Effector memory CD4-positive, alpha-beta T cell (primary cell): Measurements from ENCODE around the gene GRAMD1B.

ENCODE experiments used
- DNase-seq, 3 donors: peaks; one replicate each; pipeline ENCODE4 v3.0.0-alpha.2; 2020
- H3K27ac ChIP-seq: 2 replicates; pipeline ENCODE4 v1.7.0; 2013; ENCODE audit warnings: mild to moderate bottlenecking, low read length, moderate library complexity; ENCODE audit not compliant: insufficient read depth, poor library complexity, severe bottlenecking
- H3K27me3 ChIP-seq: replicated peaks from 2 replicates; pipeline ENCODE4 v1.7.0; 2013; ENCODE audit warnings: mild to moderate bottlenecking, low read length; ENCODE audit not compliant: insufficient read depth, control insufficient read depth, poor library complexity, severe bottlenecking
- H3K36me3 ChIP-seq: 2 replicates; pipeline ENCODE4 v1.7.0; 2013; ENCODE audit warnings: mild to moderate bottlenecking, low read length, moderate library complexity; ENCODE audit not compliant: control insufficient read depth, insufficient read depth
- H3K4me1 ChIP-seq: 2 replicates; pipeline ENCODE4 v1.7.0; 2013; ENCODE audit warnings: low read length, mild to moderate bottlenecking; ENCODE audit not compliant: control insufficient read depth, insufficient read depth, poor library complexity, severe bottlenecking
- H3K4me3 ChIP-seq: 2 replicates; pipeline ENCODE4 v1.7.0; 2013; ENCODE audit warnings: low read length, low read depth, mild to moderate bottlenecking; ENCODE audit not compliant: insufficient read depth, poor library complexity, severe bottlenecking
- H3K9me3 ChIP-seq: 2 replicates; pipeline ENCODE4 v1.7.0; 2013; ENCODE audit warnings: mild to moderate bottlenecking, low read length, moderate library complexity; ENCODE audit not compliant: control insufficient read depth

Gene GRAMD1B

DNA sequence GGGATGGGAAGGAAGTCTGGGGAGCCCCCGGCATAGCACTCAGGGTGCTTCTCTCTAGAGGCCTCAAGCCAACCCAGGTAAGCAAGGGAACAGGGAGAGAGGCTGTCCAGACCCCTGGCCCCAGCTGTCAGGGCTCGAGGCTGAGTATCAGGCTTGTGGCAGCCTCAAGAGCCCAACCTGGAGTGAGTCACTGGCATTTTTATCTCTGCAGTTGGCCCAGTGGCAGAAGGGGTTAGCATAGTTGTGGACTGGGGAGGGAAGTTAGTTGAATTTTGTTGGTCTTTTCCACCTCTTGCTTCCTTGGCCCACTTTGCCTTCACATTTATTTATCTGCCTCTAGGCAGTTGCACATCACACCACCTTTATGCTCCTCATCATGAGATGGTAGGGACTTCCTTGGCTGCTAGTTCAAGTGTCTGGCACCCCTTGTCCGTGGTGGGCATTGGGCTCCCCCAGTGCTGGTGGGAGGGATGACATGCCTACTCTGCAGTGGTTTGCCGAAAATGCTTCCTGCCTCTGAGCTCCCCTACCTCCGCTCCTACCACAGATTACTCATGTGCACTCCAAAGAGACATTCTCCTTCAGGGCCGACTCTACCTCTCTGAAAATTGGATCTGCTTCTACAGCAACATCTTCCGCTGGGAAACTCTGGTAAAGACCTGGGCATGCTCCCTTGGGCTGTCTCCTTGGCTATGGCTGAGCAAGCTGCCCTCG, 164.3 kb downstream of the GRAMD1B start:
- Histone ChIP-seq H3K4me3 (no peak overlapping the region), H3K27ac (no peak overlapping the region), H3K36me3 (no peaks in the 10 kb centered on the region), H3K4me1 (no peaks in the 10 kb centered on the region), H3K27me3 (no peaks in the 10 kb centered on the region), H3K9me3 (no peaks in the 10 kb centered on the region)
- DNase-seq, result no peak

DNA sequence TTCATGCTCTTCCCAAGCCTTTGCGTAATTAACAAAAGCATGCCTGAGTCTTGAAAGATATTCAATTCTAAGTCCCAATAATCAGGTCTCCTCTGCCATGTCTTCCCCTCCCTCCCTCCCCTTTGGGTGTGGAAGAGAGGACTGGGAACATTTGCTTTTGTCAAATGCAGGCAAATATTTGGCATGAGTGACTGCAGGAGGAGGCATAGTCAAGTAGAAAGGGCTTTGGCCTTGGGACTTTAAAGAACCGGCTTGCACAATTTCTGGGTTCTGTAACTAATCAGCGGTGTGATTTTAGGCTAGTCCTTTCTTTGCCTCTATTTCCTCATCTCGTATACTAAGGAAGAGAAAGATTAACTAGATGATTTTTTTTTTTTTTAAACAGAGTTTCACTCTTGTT, 164.9 kb downstream of the GRAMD1B start:
- Histone ChIP-seq H3K27ac (no peak overlapping the region), H3K36me3 (no peaks in the 10 kb centered on the region), H3K4me1 (no peaks in the 10 kb centered on the region), H3K9me3 (no peaks in the 10 kb centered on the region), H3K4me3 (no peak overlapping the region), H3K27me3 (no peaks in the 10 kb centered on the region)
- no peak for DNase-seq

DNA sequence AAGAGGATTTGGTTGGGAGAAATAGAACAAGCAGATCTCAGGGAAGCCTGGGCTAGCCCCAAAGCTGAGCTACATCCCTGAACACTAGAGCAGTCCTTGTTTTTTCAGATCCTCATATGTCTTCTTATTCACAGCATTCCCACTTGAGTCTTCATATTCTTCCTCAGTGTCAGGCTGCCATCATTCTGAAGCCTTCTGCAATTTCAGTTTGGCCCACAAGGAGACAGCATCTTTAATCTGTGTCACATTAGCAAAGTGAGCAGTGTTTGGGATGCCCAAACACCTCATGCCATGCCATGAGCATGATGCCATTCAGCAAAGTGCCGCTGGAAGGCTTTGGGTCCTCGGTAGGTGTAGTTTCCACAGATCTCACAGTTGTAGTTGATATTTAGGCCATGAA, 167.8 kb downstream of the GRAMD1B start:
- Histone ChIP-seq H3K27me3 (no peaks in the 10 kb centered on the region), H3K4me3 (no peak overlapping the region), H3K27ac (no peak overlapping the region), H3K36me3 (peaks cover under 1% of the 10 kb centered on the region), H3K9me3 (no peaks in the 10 kb centered on the region), H3K4me1 (no peaks in the 10 kb centered on the region)
- DNase-seq, result no peak

DNA sequence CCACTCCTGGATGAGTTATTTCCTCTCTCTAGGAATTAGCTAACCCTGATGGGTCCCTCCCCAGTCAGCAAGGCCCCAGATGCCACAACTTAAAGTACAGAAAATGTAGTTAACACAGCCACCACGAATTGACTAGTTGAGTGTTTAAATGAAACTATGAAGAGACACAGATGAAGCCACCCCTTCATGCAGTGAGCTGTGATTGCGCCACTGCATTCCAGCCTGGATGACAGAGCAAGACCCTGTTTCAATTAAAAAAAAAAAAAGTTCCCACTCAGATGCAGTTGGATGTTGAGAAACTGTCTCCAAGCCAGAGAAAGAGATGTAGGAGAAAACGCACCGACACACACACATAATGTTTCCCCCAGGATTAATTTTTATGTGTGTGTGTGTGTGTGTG, 171.1 kb downstream of the GRAMD1B start:
- no peaks in the 10 kb centered on the region for H3K27me3 ChIP-seq
- H3K27ac ChIP-seq, result no peak overlapping the region
- DNase-seq, result no peak
- no peaks in the 10 kb centered on the region for H3K9me3 ChIP-seq
- H3K4me1 ChIP-seq, result no peaks in the 10 kb centered on the region
- H3K4me3 ChIP-seq, result no peak overlapping the region
- H3K36me3 ChIP-seq, result peaks cover 9% of the 10 kb centered on the region

DNA sequence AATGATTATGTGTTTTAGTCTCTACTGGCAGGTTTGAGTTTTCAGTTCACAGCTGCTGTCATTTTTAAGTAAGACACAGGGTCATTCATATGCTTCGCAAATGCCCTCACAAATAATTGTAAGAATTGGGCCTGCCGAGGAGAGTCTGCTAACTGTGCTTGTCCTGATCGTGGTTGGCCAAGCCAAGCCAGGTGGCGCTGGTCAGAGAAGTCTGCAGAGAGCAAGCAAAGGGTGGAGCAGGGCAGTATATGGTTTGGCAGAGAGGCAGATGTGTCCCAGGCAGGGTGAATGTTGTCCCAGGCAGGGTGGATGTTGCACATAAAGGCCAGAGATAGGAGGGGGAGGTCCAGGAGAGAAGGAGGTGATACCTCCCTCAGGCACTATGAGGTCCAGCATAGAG, 171.7 kb downstream of the GRAMD1B start:
- Histone ChIP-seq H3K4me1 (no peaks in the 10 kb centered on the region), H3K27ac (no peak overlapping the region), H3K27me3 (no peaks in the 10 kb centered on the region), H3K9me3 (no peaks in the 10 kb centered on the region), H3K4me3 (no peak overlapping the region), H3K36me3 (peaks cover 9% of the 10 kb centered on the region)
- DNase-seq, result no peak

DNA sequence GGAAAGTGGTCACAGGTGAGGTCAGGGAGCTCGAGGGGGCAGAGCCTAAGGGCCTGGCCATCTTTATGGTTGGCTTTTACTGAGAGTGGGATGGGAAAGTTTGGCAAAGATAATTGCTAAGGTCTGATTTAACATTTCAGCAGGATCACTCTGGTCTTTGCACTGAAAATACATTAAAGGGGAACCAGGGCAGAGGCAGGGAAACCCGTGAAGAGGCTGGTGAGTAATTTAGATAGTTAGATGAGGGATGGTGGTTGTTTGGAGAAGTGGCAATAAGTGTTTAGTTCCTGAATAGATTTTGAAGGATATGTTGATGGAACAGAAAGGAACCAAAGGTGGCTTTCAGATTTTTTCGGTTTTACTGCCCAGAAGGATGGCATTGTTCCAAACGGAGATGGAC, 173.6 kb downstream of the GRAMD1B start:
- no peak for DNase-seq
- H3K4me1 ChIP-seq, result no peaks in the 10 kb centered on the region
- H3K36me3 ChIP-seq, result peaks cover 9% of the 10 kb centered on the region
- no peak overlapping the region for H3K27ac ChIP-seq
- H3K4me3 ChIP-seq, result no peak overlapping the region
- no peaks in the 10 kb centered on the region for H3K9me3 ChIP-seq
- H3K27me3 ChIP-seq, result no peaks in the 10 kb centered on the region

DNA sequence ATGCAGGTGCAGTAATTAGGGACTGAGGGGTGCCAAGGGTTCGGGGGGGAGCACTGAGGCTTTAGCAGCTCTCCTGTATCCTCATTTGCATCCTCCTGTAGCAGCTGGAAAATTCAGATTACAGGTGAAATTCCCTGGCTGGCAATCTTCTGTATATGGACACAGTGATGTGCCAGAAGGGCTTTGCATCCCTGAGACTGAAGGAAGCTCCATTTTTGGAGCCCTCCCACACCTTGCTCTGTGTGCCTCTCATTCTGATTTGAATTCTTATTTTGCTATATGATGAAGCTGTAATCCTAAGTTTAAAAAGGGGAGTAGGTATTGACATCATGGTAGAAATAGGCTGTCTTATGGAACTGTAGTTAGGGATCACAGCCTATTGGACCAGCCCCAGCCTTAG, 177.7 kb downstream of the GRAMD1B start:
- Histone ChIP-seq H3K27me3 (no peaks in the 10 kb centered on the region), H3K27ac (no peak overlapping the region), H3K9me3 (no peaks in the 10 kb centered on the region), H3K4me3 (no peak overlapping the region), H3K36me3 (peaks cover 8% of the 10 kb centered on the region), H3K4me1 (no peaks in the 10 kb centered on the region)
- no peak for DNase-seq

DNA sequence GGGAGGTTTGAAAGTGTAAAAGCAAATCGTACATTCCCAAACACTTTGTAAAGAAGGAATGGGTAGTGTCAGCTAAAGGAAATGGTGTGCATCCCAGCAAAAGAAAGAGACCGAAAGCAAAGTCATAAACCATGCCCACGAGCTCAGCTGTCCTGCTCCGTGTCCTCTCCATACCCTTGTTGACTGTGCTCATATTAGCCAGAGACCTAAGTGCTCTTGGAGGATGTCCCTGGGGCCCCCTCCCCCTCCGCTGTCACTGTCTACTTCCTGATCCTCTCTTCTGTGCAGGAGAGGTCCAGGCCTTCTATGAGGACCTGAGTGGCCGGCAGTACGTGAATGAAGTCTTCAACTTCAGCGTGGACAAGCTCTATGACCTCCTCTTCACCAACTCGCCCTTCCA, 178.3 kb downstream of the GRAMD1B start:
- H3K27me3 ChIP-seq, result no peaks in the 10 kb centered on the region
- H3K27ac ChIP-seq, result no peak overlapping the region
- H3K4me1 ChIP-seq, result no peaks in the 10 kb centered on the region
- H3K36me3 ChIP-seq, result peaks cover 2% of the 10 kb centered on the region
- H3K9me3 ChIP-seq, result no peaks in the 10 kb centered on the region
- no peak overlapping the region for H3K4me3 ChIP-seq
- DNase-seq, result no peak

DNA sequence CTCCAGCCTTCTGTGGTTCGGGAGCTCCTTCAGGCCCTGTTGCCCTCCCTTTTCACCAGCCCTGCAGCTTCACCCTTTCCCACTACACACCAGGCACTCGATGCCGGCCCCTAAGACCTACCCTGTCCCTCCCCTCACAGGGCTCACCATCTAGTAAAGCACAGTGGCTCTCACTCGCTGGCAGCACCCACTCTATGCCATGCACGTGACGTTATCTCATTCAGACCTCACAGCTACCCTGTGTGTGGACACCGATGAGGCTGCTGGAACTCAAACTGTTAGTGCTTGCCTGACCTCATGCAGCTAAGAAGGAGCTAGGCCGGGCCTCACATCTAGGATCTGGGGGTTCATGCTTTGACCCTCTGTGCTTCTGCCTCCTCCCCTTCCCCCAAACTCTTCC, 178.9 kb downstream of the GRAMD1B start:
- Histone ChIP-seq H3K4me1 (no peaks in the 10 kb centered on the region), H3K36me3 (no peaks in the 10 kb centered on the region), H3K4me3 (no peak overlapping the region), H3K9me3 (no peaks in the 10 kb centered on the region), H3K27ac (no peak overlapping the region), H3K27me3 (no peaks in the 10 kb centered on the region)
- DNase-seq, result no peak

DNA sequence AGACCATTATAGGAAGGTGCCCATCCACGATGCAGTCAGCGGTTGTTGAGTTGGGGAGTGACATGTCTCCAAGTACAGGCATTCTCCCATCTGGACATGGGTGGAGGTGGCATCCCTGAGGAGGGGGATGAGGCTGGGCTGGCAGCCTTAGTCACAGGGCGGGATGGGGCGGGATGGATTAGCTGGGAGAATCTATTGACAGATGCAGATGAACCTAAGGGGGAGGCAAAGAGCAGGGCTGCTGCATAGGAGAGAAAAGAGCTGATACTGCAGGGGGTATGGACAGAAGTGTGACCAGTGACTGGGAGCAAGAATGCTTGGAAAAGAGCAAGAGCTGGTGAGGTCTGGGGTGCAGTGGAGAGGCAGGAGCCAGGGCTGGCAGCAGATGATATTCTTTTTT, 181.6 kb downstream of the GRAMD1B start:
- no peaks in the 10 kb centered on the region for H3K9me3 ChIP-seq
- no peak for DNase-seq
- H3K4me1 ChIP-seq, result no peaks in the 10 kb centered on the region
- no peaks in the 10 kb centered on the region for H3K27me3 ChIP-seq
- no peak overlapping the region for H3K4me3 ChIP-seq
- H3K36me3 ChIP-seq, result no peaks in the 10 kb centered on the region
- H3K27ac ChIP-seq, result no peak overlapping the region
